Activated CD4-positive, alpha-beta T cell treated with anti-CD3 and anti-CD28 coated beads for 24 hours (primary cell): ENCODE results near the gene LAMA1.

Experiments
- DNase-seq, 2 donors: peaks; one replicate each; pipeline ENCODE4 v3.0.0-alpha.2; 2020; ENCODE audit warnings: low read depth in 2 of 2

Gene LAMA1

GRCh38 chr18:7056026-7056425 is 61.6 kb downstream of the LAMA1 start:
- no peak for DNase-seq

DNA sequence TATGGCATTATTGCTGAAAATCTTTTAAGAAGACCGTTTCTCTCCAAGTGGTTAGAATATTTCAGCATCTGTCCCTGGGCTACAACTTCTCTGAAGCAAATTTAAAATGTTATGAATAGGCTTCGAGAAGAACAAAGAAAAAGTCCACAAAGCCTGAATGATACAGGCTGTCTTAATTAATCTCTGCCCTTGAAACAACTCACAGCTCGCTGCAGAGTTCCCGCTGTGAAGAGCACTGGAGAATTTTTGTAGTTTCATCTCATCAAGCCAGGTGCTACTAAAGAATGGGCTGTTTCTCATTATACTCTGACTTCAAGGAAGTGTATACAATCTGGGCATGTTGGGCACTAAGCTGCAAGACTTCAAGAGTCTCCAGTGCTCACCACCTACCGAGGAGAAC is 67.6 kb downstream of the LAMA1 start:
- no peak for DNase-seq

DNA sequence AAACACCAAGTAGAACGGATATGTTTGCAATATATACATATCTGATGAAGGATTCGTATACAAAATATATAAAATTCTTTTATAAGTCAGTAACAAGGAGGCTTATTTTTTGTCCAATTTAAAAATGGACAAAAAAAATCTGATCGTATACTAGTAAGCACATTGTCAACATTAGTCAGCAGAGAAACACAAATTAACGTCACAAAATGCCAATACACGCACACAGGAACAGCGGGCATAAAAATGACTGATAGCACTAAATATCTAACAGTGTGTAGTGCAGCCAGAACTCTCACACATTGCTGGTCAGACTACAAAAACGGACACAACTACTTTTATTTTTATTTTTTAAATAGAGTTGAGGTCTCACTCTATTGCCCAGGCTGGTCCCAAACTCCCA is 69.5 kb downstream of the LAMA1 start:
- DNase-seq = no peak

DNA sequence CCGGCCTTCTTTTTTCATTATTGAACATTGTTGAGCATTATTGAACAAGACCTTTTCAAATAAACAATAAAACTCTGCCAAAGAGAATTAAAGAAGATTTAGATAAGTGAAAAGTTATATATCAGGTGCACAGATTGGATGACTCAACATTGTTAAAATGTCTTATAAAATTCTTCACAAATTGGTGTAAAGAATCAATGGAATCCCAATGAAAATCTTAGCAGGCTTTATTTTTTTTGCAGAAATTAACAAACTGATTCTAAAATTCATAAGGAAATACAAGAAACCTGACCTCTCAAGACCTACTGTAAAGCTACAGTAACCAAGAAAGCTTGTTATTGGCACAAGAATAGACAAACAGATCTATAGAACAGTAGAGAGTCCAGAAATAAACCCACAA is 70.3 kb downstream of the LAMA1 start:
- no peak for DNase-seq

- DNase-seq = no peak
Observed at GRCh38 chr18:7038330-7038851, 79.2 kb downstream of the LAMA1 start.

DNA sequence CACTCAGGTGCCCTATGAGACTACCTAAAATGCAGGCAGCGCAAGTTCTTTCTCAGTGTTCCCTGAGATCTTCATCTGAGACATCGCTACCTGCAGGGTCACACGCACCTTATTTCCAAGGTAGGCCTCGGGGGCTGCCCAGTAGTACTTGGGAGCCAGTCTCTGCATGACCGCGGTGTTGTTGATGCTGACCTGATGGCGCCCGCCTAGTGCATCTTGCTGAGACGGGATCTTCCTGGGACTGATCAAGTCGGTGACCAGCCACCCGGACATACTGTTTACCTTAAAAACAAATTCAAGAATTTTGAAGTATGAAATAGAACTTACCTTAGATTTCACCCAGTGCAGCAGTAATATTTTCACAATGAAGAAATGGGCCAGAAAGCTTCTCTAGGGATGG is 80.1 kb downstream of the LAMA1 start:
- no peak for DNase-seq

GRCh38 chr18:7035807-7036206 is 81.8 kb downstream of the LAMA1 start:
- no peak for DNase-seq

GRCh38 chr18:7034924-7035323 is 82.7 kb downstream of the LAMA1 start:
- no peak for DNase-seq

- no peak for DNase-seq
Observed at GRCh38 chr18:7032537-7032936, 85.1 kb downstream of the LAMA1 start.

GRCh38 chr18:7028625-7029024 is 89.0 kb downstream of the LAMA1 start:
- DNase-seq = no peak

DNA sequence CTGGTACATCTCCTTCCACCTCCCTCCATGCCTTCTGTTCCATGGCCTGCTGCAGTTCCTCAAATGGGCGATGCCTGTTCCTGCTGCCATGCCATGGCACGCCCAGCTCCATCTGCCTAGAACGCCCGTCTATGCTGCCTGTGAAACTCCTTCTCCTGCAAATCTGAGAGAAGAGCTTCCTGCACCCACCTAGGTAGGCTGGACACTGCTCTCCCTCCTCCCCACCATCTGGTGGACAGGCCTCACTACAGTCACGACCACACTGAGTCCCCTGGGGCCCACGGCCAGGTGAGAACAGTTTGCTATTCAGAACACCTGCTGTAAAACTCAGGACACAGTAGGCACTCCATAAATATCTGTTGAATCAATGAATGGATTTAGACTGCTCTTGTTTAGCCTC is 92.4 kb downstream of the LAMA1 start:
- no peak for DNase-seq

DNA sequence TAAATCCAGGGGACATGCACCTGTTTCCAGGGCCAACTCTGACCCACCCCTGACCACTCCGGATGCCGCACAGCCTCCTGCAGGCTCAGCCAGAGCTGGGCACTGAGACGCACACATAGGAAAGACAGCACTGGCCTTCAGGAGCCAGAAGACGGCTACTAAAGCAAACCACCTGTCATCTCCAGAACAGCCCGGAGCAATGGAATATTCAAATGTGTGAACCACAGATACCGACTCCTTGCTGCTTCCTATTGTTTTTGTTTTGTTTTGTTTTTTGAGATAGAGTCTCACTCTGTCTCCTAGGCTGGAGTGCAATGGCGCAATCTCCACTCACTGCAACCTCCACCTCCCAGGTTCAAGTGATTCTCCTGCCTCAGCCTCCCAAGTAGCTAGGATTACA is 94.0 kb downstream of the LAMA1 start:
- DNase-seq = no peak

DNA sequence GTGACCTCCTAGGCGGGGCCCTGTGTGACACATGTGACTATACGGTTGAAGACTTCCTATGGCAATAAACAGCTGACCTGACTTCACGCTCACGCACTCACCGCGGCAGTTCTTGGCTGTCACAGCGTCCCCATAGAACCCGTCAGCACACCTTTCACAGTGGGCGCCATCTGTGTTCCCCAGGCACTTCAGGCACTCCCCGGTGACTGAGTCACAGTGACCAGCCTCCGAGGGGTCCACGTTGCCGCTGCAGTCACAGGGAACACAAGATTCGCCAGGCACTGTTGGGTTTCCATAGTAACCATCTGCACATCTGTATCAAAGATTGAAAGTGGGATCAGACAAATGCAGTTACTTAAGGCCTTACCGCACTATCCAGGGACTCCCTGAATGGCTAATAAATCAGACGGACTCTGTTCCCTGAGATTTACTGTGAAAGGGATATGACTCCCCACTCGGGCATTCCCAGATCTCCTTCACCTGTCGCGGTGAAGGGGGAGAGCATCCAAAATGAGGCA is 94.5 kb downstream of the LAMA1 start:
- DNase-seq = no peak

- no peak for DNase-seq
Observed at GRCh38 chr18:7021994-7022840, 95.4 kb downstream of the LAMA1 start.

- no peak for DNase-seq
Observed at GRCh38 chr18:7020995-7021777, 96.4 kb downstream of the LAMA1 start.

- DNase-seq = no peak
Observed at GRCh38 chr18:7017013-7017412, 100.6 kb downstream of the LAMA1 start.

GRCh38 chr18:7011142-7011541 is 106.5 kb downstream of the LAMA1 start:
- no peak for DNase-seq

- DNase-seq = no peak
Observed at GRCh38 chr18:7004009-7004408, 113.6 kb downstream of the LAMA1 start.

DNA sequence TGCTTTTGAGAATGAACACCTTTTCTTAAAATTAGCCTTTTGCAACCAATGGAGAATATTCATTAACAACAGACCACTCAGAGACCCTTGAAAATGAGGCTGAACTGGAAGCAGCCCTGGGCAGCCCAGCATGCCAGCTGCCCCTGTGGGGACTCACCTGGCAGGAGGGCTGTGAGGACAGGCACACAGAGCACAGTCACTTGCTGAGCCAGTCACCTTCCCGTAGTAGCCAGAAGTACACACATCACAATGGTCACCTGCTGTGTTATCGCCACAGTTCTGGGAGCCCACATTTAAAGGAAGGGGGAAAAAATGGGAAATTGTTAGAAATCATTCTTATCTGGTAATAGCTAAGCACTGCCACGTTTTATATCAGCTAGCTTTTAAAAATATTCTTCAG is 115.5 kb downstream of the LAMA1 start:
- DNase-seq = no peak

DNA sequence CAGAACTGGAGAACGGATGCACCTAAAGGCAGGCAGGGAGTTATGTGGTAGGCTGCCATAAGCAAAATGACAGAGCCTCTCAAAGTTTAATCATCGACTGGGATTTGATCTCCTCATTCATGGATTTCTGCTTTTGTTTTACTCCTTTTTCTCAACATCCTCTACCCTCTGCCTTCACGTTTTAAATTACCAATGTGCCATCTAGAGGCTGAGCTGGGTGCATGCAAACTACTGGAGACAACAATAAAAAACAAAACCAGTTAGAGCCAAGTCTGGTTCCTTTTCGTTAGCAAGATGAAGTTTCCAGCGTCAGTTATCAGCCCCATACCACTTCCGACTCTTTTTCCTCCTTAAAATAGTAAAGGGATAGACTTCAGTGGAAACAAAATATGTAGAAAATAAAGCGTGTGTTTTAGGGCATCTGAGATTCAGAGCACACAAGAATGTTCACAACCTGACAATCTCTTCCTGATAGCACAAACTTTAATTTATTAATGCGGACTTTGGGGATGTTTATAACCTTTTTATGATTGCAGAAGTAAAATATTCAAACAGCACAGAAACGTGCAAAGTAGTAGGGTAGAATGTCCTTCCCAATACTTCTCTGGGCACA is 117.0 kb downstream of the LAMA1 start:
- no peak for DNase-seq

- DNase-seq = no peak
Observed at GRCh38 chr18:6997808-6998207, 119.8 kb downstream of the LAMA1 start.

- no peak for DNase-seq
Observed at GRCh38 chr18:6994771-6995430, 122.7 kb downstream of the LAMA1 start.
